NB4 (cell line): ENCODE data around the gene CORIN.

Experiments used
- CTCF ChIP-seq: IDR thresholded peaks from one replicate; pipeline ENCODE4 v1.5.1; 2012; ENCODE audit warnings: low read depth, low read length
- MAX ChIP-seq: IDR thresholded peaks from 2 replicates; pipeline ENCODE4 v1.6.1; 2011; ENCODE audit warnings: low read depth, low read length
- MYC ChIP-seq: IDR thresholded peaks from 2 replicates; pipeline ENCODE4 v1.6.1; 2011; ENCODE audit warnings: low read depth, low read length
- POLR2A ChIP-seq: IDR thresholded peaks from 2 replicates; pipeline ENCODE4 v1.6.1; 2011; ENCODE audit warnings: mild to moderate bottlenecking; ENCODE audit not compliant: insufficient read length; ENCODE audit errors: extremely low read depth

DNA sequence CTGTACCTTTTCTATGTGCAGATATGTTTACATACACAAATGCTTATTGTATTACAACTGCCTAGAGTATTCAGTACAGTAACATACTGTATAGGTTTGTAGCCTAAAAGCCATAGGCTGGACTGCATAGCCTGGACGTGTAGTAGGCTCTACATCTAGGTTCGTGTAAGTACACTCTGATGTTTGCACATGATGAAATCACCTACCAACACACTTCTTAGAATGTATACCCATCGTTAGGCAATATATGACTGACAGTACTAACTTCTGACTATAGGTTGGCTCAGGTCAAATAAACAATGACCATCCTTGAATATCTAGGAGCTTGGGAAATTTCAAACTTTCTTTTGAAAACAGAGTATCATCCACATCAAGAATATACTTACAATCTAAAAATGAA lies 139.0 kb downstream of the CORIN start:
- TF ChIP-seq MAX (no peak), CTCF (no peak), POLR2A (no peak), MYC (no peak)
